A549 (cell line): ENCODE results near the gene SLC35A2. TPM values are rescaled to one million over a fixed set of nuclear protein-coding genes. Genes with fewer than 3 reads are reported as not detected.
A peak's percentile ranks its signal among the peaks of the same experiment; 100 is the strongest.

Experiments
- ATAC-seq, 2 experiments: fragments of 200-7000 bp in 1 of 2; fragments of >200 bp in 1 of 2; cut with Nextera tagmentation in 1 of 2; cut with Tn5 transposase in 1 of 2; 3 replicates each; pipeline versions ENCODE4 v1.8.0 to v1.9.1; 2018 to 2020; ENCODE audit warnings: mild to moderate bottlenecking in 1 of 2, moderate library complexity in 1 of 2
- CTCF ChIA-PET: fragments of 300-600 bp; sonication (Branson Sonifier 250); formaldehyde crosslinking; extraction: SDS; loops from one replicate; lab custom pipeline; 2021; ENCODE audit warnings: antibody characterized with exemption, inconsistent platforms; lab: Yijun Ruan, JAX
- POLR2A ChIA-PET: fragments of 350-600 bp; formaldehyde crosslinking; extraction: SDS; loops from one replicate; lab custom pipeline; 2021; ENCODE audit warnings: antibody characterized with exemption, inconsistent platforms; lab: Yijun Ruan, JAX
- DNase-seq, 2 experiments: peaks; one replicate each; pipeline versions ENCODE4 v3.0.0 to v3.0.0-alpha.2; 2011 to 2016; ENCODE audit warnings: low read depth in 1 of 2, low spot score in 1 of 2
- FAIRE-seq: peaks from 2 replicates; lab custom pipeline; 2011; peaks lifted over from hg19 to GRCh38; lab: Jason Lieb, UNC
- H3K27ac ChIP-seq, 2 experiments: fragments of >200 bp; sonication (Bioruptor Twin); formaldehyde crosslinking; 3 replicates each; pipeline ENCODE4 v1.5.1; 2016 to 2017
- H3K4me1 ChIP-seq: fragments of >200 bp; sonication (Bioruptor Twin); formaldehyde crosslinking; 3 replicates; pipeline ENCODE4 v1.6.1; 2016
- H3K4me2 ChIP-seq: fragments of >200 bp; sonication (Bioruptor Twin); formaldehyde crosslinking; 3 replicates; pipeline ENCODE4 v1.6.1; 2016
- H3K4me3 ChIP-seq: fragments of >200 bp; sonication (Bioruptor Twin); formaldehyde crosslinking; 3 replicates; pipeline ENCODE4 v1.5.1; 2016
- H3K9me3 ChIP-seq: fragments of >200 bp; sonication (Bioruptor Twin); formaldehyde crosslinking; 3 replicates; pipeline ENCODE4 v1.6.1; 2016
- BCL3 ChIP-seq: fragments of >200 bp; sonication (Bioruptor Twin); formaldehyde crosslinking; IDR thresholded peaks from 3 replicates; pipeline ENCODE4 v1.6.1; 2016
- BHLHE40 ChIP-seq: IDR thresholded peaks from 2 replicates; pipeline ENCODE4 v1.6.1; 2012; ENCODE audit warnings: low read depth, low read length, inconsistent platforms
- CBX2 ChIP-seq: fragments of 200-600 bp; sonication (generic); IDR thresholded peaks from 2 replicates; pipeline ENCODE4 v1.6.1; 2016; ENCODE audit warnings: low read depth, mild to moderate bottlenecking, borderline replicate concordance
- CBX8 ChIP-seq: fragments of 200-600 bp; sonication (generic); IDR thresholded peaks from 2 replicates; pipeline ENCODE4 v1.6.1; 2016
- CEBPB ChIP-seq, 2 experiments: fragments of >200 bp in 1 of 2; sonication (Bioruptor Twin) in 1 of 2; formaldehyde crosslinking in 1 of 2; IDR thresholded peaks; 2 replicates each; pipeline ENCODE4 v1.6.1; 2012 to 2016
- E2F6 ChIP-seq: IDR thresholded peaks from 2 replicates; pipeline ENCODE4 v1.6.1; 2012; ENCODE audit warnings: low read depth, borderline replicate concordance
- FOXS1 ChIP-seq: fragments of 250-450 bp; sonication (Bioruptor Pico); IDR thresholded peaks from 2 replicates; pipeline ENCODE4 v1.5.0; 2020; ENCODE audit warnings: mild to moderate bottlenecking, moderate library complexity
- JUN ChIP-seq, 2 experiments: fragments of >200 bp; sonication (Bioruptor Twin); formaldehyde crosslinking; IDR thresholded peaks; 2 replicates in 1 of 2; 3 replicates in 1 of 2; pipeline ENCODE4 v1.6.1; 2016 to 2017
- KDM5A ChIP-seq: fragments of 200-600 bp; sonication (generic); IDR thresholded peaks from 2 replicates; pipeline ENCODE4 v1.6.1; 2016; ENCODE audit warnings: antibody characterized with exemption, mild to moderate bottlenecking
- NPAS2 ChIP-seq: fragments of 250-450 bp; sonication (Bioruptor Pico); IDR thresholded peaks from 2 replicates; pipeline ENCODE4 v1.8.0; 2022; ENCODE audit warnings: mild to moderate bottlenecking, moderate library complexity, borderline replicate concordance
- NR3C1 ChIP-seq: fragments of >200 bp; sonication (Bioruptor Twin); formaldehyde crosslinking; IDR thresholded peaks from 3 replicates; pipeline ENCODE4 v1.6.1; 2017
- POLR2A ChIP-seq: IDR thresholded peaks from 2 replicates; pipeline ENCODE4 v1.6.1; 2012; ENCODE audit warnings: mild to moderate bottlenecking, low read length
- RCOR1 ChIP-seq: fragments of 150-350 bp; IDR thresholded peaks from 2 replicates; pipeline ENCODE4 v1.6.1; 2014; ENCODE audit warnings: antibody characterized with exemption, low read length, low read depth
- RFX5 ChIP-seq: fragments of 450-650 bp; IDR thresholded peaks from 2 replicates; pipeline ENCODE4 v1.7.1; 2014; ENCODE audit warnings: antibody characterized with exemption, mild to moderate bottlenecking, moderate library complexity
- TP53 ChIP-seq: fragments of 250-450 bp; sonication (Bioruptor Pico); IDR thresholded peaks from 2 replicates; pipeline ENCODE4 v1.5.0; 2021; ENCODE audit warnings: mild to moderate bottlenecking, moderate library complexity
- ZC3H11A ChIP-seq: fragments of 450-650 bp; IDR thresholded peaks from 2 replicates; pipeline ENCODE4 v1.6.1; 2014; ENCODE audit warnings: antibody characterized with exemption, mild to moderate bottlenecking
- ZFP36 ChIP-seq: fragments of 450-650 bp; IDR thresholded peaks from 2 replicates; pipeline ENCODE4 v1.6.1; 2014; ENCODE audit warnings: borderline replicate concordance; ENCODE audit not compliant: partially characterized antibody
- WGBS: methylation state at CpG from one replicate; pipeline ENCODE4 v1.1.6; 2017; ENCODE audit errors: missing lambda C conversion rate; 5-methylcytosine and 5-hydroxymethylcytosine counted together
- polyA plus RNA-seq, 4 experiments: library from polyadenylated mRNA; depleted of rRNA in 3 of 4; stranded (reverse); fragments of >200 nt; fragmentation: RNase III in 1 of 4; extraction: RNeasy Plus Mini Kit Qiagen cat#74134 plus additional on column Dnase treatment in 1 of 4; gene quantifications; 2 replicates in 3 of 4; 3 replicates in 1 of 4; pipeline ENCODE4 v1.2.3, GENCODE V29; 2011 to 2017
- TF ChIP-seq, protein P1 (sequence below): IDR thresholded peaks from 2 replicates; pipeline ENCODE4 v1.6.1; 2012
- TF ChIP-seq, protein P2 (sequence below): fragments of >200 bp; sonication (Bioruptor Twin); formaldehyde crosslinking; IDR thresholded peaks from 3 replicates; pipeline ENCODE4 v1.5.1; 2016
- TF ChIP-seq, protein P3 (sequence below): fragments of 250-450 bp; sonication (Bioruptor Pico); IDR thresholded peaks from 2 replicates; pipeline ENCODE4 v1.5.0; 2021; ENCODE audit warnings: mild to moderate bottlenecking, moderate library complexity, borderline replicate concordance

Gene SLC35A2
- polyA plus RNA-seq, 2 of the 4 experiments (the other 2 are of a cell fraction), result 39.4 to 50.2 TPM

DNA sequence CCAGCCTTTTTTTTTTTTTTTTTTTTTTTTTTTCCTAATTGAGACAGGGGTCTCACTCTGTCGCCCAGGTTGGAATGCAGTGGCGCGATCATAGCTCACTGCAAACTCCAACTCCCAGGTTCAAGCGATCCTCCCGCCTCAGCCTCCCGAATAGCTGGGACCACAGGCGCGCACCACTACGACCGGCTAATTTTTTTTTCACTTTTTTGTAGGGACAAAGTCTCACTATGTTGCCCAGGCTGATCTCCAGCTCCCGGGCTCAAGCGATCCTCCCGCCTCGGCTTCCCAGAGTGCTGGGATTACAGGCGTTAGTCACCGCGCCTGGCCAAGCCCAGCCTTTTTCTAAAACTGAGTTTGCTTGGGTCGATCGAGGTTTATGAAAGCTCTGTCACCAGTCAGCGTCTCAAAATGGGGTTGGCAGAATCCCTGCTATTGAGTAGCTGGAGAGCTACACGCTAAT lies 47.2 kb upstream of the SLC35A2 start (continued):
- TF ChIP-seq FOXS1 (CRISPR knock-in tag), result no peak

DNA sequence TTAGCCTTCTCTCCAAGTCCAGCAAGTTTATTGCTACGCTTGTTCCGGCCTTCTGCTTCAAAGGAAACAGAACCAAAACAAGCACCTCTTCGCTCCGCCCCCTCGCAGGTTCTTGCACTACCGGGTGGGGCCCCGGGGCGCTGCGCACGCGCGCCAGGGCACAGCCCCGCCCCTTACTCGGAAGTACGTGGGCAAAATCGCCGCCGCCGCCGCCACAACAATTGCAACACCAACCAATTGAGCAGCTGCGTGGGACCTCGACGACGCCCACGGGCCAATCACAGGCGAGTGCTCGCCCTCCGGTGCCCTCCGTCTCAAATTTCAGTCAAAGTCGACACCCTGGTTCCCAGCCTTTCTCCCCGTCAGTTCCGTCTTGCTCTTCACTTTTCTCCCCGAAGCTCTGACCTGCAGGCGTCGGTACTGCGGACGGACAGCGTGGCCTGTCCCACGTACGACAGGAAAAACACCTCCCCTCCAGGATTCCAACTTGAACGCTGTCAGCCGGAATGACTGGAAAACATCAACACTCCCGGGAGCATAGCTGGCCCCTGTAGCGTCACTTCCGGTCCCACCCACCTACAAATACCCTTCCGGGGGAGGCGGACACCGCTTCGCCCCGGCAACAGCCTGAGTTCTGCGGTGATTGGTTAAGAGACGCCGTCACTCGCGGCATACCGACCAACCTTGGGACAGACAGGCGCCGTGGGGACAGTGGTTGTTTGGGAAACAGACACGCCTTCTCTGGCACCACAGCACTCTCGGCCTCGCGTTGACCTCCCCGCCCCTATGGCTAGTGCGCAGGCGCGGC lies 46.6 kb upstream of the SLC35A2 start:
- ChIA-PET POLR2A (interaction anchor here (0.6 to 3.6 kb wide), 14 partner anchors 12 to 964 kb away, joined by 3 to 40 read pairs (median 4); partner anchors contain the start of genes CLCN5, GRIPAP1, HDAC6 and KCND1), CTCF (interaction anchor here (1.0 to 3.9 kb wide), 5 partner anchors 9 to 86 kb away, joined by 3 to 17 read pairs (median 4); partner anchors contain the start of genes KCND1 and TFE3)
- Histone ChIP-seq H3K27ac (peak overlapping the region; percentile 82 to 99), H3K4me2 (peak overlapping the region; percentile 98), H3K9me3 (no peaks in the 10 kb centered on the region), H3K4me1 (peaks cover 19% of the 10 kb centered on the region), H3K4me3 (peak overlapping the region; percentile 98)
- peak; percentile 96 to 99 for DNase-seq
- FAIRE-seq, result peak; percentile 100
- peak; percentile 94 to 95 for ATAC-seq
- WGBS, result under 1% methylated on average over 36 of the region's 66 CpGs
- TF ChIP-seq CBX8, result no peak
- no peak for TF ChIP-seq CBX2
- TF ChIP-seq BHLHE40, result no peak
- TF ChIP-seq RCOR1, result no peak
- TF ChIP-seq, protein P1, sequence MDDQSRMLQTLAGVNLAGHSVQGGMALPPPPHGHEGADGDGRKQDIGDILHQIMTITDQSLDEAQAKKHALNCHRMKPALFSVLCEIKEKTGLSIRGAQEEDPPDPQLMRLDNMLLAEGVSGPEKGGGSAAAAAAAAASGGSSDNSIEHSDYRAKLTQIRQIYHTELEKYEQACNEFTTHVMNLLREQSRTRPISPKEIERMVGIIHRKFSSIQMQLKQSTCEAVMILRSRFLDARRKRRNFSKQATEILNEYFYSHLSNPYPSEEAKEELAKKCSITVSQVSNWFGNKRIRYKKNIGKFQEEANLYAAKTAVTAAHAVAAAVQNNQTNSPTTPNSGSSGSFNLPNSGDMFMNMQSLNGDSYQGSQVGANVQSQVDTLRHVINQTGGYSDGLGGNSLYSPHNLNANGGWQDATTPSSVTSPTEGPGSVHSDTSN, result peak; percentile 75; the same call in 1 of the 2 replicates
- 0 out of 3 replicates have a peak, but pooled peaks have one; percentile 18 for TF ChIP-seq BCL3
- TF ChIP-seq, protein P2, sequence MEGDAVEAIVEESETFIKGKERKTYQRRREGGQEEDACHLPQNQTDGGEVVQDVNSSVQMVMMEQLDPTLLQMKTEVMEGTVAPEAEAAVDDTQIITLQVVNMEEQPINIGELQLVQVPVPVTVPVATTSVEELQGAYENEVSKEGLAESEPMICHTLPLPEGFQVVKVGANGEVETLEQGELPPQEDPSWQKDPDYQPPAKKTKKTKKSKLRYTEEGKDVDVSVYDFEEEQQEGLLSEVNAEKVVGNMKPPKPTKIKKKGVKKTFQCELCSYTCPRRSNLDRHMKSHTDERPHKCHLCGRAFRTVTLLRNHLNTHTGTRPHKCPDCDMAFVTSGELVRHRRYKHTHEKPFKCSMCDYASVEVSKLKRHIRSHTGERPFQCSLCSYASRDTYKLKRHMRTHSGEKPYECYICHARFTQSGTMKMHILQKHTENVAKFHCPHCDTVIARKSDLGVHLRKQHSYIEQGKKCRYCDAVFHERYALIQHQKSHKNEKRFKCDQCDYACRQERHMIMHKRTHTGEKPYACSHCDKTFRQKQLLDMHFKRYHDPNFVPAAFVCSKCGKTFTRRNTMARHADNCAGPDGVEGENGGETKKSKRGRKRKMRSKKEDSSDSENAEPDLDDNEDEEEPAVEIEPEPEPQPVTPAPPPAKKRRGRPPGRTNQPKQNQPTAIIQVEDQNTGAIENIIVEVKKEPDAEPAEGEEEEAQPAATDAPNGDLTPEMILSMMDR, result no peak
- TF ChIP-seq RFX5, result peak; percentile 87
- TF ChIP-seq, protein P3, sequence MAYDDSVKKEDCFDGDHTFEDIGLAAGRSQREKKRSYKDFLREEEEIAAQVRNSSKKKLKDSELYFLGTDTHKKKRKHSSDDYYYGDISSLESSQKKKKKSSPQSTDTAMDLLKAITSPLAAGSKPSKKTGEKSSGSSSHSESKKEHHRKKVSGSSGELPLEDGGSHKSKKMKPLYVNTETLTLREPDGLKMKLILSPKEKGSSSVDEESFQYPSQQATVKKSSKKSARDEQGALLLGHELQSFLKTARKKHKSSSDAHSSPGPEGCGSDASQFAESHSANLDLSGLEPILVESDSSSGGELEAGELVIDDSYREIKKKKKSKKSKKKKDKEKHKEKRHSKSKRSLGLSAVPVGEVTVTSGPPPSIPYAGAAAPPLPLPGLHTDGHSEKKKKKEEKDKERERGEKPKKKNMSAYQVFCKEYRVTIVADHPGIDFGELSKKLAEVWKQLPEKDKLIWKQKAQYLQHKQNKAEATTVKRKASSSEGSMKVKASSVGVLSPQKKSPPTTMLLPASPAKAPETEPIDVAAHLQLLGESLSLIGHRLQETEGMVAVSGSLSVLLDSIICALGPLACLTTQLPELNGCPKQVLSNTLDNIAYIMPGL (CRISPR knock-in tag), result no peak
- TF ChIP-seq POLR2A, result peak; percentile 27; the same call in 1 of the 2 replicates
- peak; percentile 32 to 73; a peak in 2 of 4 replicates for TF ChIP-seq CEBPB (IDR thresholded peaks at IDR 0.05)
- TF ChIP-seq E2F6, result peak; percentile 34; the same call in 1 of the 2 replicates
- peak in 1 of 2 experiments; percentile 28; a peak in 2 of 5 replicates for TF ChIP-seq JUN (IDR thresholded peaks at IDR 0.05)

- Histone ChIP-seq H3K9me3 (no peaks in the 10 kb centered on the region), H3K4me1 (peaks cover 19% of the 10 kb centered on the region), H3K4me3 (peak within 1 kb of the TSS; percentile 98), H3K27ac (peak within 1 kb of the TSS; percentile 82 to 99), H3K4me2 (peak within 1 kb of the TSS; percentile 98)
- ATAC-seq (peak; percentile 48 to 68), FAIRE-seq (no peak), DNase-seq (peak in 1 of 2 experiments; percentile 64)
- POLR2A ChIA-PET, result interaction anchor here (1.2 to 3.6 kb wide), 7 partner anchors 11 to 220 kb away, joined by 3 to 40 read pairs (median 6); partner anchors contain the start of genes GRIPAP1, HDAC6, KCND1 and PQBP1
- WGBS, result 2% methylated on average over 13 of the region's 53 CpGs
- TF ChIP-seq BHLHE40 (no peak), TP53 (CRISPR knock-in tag) (no peak), NPAS2 (no peak), FOXS1 (CRISPR knock-in tag) (no peak), NR3C1 (no peak), BCL3 (no peak), POLR2A (peak; percentile 31), JUN (IDR thresholded peaks at IDR 0.05) (peak; percentile 47 to 48; a peak in 3 of 5 replicates), KDM5A (no peak), ZFP36 (no peak), ZC3H11A (no peak)
- TF ChIP-seq, protein P2, result no peak
- CTCF ChIA-PET, result interaction anchor here (3.1 to 3.9 kb wide), 2 partner anchors 15 to 86 kb away, joined by 9 to 17 read pairs; partner anchors contain the start of genes KCND1 and TFE3
Observed at GRCh38 chrX:48957477-48957826, 46.0 kb upstream of the SLC35A2 start, which contains the start of gene OTUD5. OTUD5 (minus strand) TSS chrX:48957607; CDS start chrX:48957570, 37 bp downstream.
